HG03108 (cell line): ENCODE data around the gene GRM8.

Experiments
- ATAC-seq: cut with Tn5 transposase; IDR thresholded peaks from one replicate; pipeline ENCODE4 v1.9.1; 2021; ENCODE audit warnings: moderate library complexity; ENCODE audit not compliant: unreplicated experiment

GRM8 gene

DNA sequence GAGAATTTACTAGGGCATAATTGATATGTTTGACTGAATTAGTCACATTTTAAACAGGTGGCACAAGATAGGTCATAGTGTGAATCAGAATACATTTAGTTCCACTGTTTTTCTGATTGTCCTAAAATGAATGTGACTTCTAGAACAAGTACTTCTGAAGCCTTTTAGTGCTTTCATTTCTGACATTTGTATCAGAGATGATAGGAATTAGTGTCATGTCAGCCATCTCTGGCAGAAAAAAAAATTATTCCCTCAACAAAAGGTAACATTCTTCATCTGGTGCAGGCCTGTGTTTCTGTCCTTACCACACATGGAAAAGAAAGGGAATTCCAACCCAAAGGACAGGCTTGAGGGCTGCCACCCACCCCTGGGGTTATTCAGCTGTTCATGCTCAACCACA lies 21.3 kb downstream of the GRM8 start:
- no peak for ATAC-seq

DNA sequence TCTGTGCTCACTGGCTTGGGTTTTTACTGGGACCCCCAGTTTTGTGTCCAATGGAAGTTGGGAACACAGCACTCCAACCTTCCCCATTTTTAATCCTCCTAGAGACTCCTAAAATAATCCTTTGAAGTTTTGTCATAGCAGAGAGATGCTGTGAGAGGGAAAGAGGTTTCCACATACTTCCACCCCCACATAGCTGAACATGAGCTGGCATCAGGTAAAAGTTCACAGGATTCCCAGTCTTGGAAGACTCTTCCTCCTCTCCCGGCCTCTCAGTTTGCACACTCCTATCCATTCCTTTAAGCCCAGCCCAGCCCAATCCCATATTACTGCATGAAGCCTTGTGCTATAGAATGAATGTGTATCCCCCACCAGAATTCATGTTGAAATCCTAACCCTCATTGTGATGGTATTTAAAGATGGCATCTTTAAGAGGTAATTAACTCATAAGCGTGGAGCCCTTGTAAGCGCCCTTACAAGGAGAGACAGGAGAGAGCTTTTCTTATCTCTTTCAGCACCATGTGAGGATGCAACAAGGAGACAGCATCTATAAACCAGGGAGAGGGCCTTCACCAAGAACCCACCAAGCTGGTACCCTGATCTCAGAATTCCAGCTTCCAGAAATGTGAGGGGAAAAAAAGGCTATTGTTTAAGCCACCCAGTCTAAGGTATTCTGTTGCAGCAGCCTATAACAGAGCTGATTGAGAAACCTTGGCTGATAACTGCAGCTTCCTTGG lies 22.4 kb downstream of the GRM8 start:
- no peak for ATAC-seq

DNA sequence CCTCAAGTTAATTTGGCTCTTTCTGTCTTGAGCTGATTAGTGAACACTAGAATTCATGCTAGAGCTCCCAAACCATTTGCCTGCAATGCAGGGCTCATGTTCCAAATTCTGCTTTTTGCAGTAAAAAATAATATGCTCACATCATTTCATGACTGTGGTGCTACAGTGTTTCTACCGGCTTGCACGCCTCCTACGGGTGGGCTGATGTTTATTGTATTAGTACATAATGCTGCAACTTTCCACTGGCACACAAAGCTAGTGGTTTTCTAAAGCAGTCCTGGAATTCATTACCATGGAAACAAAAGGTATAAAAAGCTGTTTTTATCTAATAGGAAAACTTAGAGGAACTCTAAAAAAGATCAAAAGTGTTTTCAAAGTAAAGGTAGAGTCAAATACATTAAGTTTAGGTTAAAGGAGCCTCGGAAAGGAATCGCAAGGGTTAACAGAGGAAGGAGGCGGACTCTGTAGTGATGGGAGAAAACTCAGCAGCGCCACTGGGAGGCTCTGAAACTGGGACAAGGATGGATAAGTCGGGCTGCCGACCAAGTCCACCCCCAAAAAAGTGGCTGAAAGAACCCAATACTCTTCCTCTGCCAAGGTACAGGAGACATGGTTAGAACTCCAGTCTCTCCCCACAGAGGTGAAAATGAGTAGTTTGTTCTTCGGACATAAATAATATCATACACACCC lies 25.9 kb downstream of the GRM8 start:
- no peak for ATAC-seq

DNA sequence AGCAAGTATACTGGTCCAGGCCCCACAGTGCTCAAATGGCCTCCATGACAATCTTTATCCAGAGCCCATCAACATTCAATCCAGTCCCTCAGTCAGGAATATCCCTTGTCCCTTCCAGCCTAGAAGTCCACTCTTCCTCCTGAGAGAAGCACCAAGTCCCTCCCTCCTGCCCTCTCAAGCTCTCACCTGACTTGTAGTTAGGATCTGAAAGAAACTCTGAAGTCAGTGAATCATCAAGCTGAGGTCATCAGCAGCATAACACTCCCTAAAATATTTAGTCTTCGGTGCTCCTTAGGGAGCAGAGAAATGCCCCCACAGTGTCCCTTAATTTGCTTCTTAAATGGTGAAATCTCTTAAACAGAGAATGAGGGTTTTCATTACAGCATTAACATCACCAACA lies 31.0 kb downstream of the GRM8 start:
- no peak for ATAC-seq

DNA sequence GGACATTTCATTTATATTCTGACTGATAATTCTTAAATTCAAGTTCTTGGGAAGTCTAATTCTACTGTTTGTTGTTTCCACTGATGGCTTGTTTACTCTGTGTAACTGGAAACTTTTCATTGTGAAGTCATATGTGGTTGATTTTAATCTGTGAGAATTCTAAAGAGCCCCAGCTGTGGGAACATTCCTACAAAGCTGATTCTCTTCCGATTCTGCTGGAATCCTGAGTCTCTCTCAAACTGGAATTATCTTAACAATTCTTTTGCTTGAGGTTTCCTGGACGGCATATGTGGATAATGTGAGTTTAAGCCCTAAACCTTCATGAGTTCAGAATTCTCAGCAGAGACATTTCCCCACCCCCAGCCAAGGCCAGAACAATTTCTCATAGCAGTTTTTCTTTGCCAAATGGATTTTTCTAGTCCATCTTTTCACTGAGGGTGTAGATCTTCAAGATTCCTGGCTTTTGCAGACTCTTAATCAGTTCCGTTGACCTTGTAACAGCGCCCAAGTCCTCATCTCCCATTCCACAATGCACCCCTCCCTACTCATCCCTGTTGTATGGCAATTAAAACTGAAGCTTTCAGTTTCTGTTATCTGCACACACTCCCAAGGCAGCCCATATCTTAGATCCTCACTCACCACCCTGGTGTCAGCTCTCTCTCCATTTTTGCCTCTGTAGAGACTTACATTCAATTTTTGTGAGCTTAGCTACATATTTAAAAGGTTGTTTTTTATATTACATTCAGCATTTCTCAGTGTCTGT lies 37.6 kb downstream of the GRM8 start:
- ATAC-seq = no peak

DNA sequence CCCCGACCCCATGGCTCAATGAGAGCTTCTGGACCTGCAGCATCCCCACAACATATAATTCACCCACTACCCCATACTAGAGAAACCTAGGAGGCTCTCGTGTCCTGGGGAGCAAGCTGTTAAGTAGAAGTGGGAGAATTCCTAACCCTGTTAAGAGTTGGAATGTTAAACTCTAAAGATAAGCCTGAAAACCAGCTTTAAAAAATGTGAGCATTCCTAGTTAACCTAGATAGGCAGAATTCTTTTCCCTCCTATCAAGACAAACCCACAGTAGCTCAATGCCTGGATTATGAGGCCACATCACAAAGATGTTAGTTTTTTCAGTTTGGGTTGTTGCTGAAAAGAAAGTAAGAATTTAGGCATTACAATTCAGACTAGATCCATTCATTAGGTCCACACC lies 42.9 kb downstream of the GRM8 start:
- ATAC-seq = no peak

DNA sequence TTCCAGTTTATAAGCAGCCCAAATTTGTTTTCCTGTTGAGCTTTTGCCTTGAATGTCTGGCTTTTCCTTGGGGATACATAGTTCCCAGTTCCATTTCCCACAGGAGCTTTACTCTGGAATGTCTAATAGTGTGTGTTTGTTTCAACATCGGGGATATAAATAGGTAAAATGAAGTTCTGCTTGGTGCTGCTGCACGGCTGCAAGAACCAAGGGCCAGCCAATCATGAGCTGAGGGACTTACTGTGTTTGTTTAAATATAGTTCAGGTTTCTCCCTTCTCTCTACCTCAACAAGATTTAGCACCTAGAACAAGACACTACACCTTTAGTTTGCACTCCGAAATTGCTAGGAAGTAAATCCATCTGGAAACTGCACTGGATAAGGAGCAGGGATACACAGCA lies 43.9 kb downstream of the GRM8 start:
- ATAC-seq = no peak

DNA sequence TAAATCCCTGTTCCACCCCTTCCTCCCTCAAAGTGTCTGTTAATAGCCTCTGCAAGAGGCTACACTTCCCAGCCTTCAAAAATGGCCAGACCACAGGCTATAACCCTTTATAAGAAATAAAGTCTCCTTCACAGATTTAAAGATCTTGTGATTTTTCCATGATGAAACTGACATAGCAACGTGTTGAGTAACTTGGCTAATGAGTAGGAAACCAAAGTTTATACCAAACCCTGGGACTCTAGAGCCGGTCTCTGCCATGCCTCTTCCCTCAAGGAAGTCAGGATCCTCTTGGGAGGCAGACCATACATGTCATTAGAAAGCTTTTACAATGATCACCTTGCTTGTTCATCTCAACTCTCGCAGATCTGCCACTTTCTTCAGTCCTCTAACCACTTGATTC lies 44.4 kb downstream of the GRM8 start:
- no peak for ATAC-seq

DNA sequence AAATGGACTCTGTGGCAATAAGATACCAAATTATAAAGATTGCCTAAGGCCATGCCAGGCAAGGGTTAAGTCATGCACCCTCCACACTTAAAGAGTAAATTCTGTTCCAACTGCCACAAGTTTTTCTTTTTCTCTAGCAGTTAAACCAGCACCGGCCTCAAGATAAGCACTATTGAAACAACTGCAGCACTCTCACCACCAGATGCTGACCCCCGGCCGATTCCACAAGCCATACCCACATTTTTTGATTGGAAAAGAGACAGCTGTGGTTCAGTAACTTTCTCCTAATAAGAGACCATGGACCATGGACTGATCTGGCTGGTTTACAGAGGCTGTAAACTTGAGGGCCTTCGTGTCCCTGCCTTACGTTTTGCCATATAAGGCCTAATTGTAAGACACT lies 44.9 kb downstream of the GRM8 start:
- ATAC-seq = no peak

DNA sequence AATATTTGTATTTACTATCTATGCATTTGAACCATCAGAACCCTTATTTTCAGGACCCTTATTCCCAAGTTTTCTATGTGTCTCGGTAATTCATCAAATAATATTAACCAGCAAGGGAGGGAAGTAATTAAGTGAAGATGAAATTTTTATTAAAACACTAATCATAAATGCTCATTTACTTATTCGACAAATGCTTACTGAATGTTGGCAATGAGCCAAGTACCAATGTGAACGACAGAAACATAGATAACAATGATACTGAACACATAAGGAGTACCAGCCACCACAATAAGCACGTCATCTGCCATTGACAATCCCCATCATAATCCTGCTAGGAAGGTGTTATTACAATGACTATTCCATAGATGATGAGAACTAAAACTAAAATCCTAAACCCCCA lies 45.5 kb downstream of the GRM8 start:
- no peak for ATAC-seq

DNA sequence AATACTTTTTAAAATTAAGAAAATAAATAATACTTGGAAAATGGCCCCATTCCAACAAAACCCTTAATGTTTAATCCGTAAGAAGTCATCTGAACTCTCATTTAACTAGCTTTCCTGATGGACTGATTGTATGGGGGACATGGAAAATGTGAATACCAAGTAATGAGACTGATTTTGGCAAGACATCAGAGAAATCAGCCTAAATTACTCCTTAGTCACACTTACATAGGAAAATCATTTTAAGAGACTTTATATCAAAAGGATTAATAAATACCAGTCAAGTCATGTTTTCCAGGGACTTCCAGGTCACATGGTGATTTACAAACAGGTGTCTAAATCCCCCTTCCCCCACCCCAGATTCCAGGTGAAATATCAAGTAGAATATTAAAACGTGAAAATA lies 58.2 kb downstream of the GRM8 start:
- ATAC-seq = no peak

DNA sequence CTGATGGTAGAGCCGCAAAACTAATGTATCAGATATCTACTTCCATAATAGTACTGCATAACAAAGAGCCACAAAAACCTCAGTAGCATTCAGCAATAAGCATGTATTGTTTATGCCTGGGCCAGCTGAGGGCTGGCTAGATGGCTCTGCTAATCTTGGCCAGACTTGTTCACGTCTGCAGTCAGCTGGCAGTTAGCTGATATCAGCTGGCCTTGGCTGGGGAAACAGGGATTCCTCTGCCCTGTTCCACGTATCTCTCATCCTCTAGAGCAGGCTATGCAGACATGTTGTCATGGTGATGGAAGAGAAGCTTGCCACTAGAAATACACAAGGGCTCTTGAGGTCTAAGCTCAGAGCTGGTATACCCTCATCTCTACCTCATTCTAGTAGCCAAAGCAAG lies 62.9 kb downstream of the GRM8 start:
- no peak for ATAC-seq

DNA sequence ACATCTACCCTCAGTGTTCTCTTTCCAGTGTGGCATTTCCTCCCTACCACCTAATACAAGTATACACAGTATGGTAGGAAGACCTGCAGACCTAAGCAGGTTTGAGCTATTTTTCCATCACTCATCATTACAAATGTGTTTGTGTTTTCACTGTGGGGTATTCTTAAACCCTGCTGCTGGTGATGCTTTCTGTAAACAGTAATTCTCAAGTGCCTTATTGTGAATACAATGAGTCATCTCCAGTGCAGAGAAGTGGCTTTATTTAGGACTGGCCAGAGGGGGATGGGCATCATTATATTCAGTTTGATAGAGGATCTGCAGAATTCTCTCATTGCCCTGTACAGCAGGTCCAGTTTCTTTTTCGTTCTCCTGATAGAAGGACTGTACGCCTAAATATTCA lies 63.7 kb downstream of the GRM8 start:
- no peak for ATAC-seq

DNA sequence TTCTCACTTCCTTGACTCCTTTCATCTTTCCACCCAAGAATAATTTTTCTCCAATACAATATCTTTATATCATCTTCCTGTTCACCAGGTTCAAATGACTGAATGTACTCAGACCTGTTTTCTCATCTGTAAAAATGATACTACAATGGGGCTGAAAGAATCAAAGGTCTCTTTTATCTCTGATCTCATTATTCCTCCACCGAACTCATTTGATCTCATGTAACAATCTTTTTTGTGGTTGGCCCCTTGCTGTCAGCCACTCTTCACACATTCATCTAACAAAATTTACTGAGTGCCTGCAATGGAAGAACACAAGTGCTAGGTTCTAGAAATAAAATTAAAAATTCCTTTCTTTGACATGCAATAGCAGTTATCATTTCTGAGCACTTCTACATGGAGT lies 65.0 kb downstream of the GRM8 start:
- ATAC-seq = no peak

DNA sequence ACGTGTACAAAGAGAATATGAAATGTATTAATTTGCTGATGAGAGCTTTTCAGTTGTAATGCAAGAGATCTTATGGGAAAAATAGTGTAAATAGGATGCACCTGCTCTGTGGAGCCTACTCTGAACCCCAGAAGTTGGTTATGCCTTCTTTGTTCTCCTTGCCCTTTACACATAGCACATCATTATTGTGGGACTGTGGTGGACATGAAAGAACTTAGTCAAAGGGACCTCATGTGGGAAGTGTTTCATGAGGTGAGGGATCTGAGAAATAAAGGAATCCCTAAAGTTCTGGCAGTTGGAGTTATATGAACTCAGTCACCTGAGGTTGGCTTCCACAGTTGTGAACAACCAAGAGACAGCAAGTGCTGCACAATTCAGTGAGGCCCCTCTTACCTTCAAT lies 66.1 kb downstream of the GRM8 start:
- ATAC-seq = no peak

DNA sequence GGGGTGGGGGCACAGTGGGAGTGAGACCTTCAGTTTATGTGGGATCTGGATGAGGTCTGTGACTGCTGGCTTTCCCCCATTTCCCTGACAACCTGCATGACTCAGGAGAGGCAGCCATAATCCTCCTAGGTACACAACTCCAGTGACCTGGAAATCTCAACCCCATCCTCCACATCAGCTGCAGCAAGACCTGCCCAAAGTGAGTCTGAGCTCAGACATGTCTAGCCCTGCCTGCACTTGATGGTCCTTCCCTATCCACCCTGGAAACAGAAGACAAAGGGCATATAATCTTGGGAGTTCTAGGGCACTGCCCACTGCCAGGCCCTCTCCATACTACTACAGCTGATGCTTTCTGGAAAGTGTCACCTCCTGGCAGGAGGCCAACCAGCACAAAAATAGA lies 75.6 kb downstream of the GRM8 start:
- no peak for ATAC-seq

DNA sequence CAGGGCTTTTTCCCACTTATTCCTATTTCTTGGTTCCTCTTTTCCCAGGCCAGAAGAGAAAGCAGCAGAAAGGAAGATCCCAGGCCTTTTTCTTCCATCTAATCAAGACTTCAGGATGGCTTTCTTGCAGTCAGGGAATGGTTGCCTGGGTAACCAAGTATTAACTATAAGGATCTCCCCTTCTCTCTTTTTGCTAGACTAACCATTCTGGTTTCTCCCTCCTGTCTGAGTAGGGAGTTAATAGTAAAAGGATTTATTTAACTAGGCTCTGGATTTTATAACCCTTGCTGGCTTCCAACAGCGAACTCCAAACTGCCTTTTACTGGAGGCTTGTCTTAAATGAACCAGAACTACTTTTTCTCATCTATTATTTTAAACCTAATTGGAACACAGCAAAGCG lies 90.4 kb downstream of the GRM8 start:
- no peak for ATAC-seq

DNA sequence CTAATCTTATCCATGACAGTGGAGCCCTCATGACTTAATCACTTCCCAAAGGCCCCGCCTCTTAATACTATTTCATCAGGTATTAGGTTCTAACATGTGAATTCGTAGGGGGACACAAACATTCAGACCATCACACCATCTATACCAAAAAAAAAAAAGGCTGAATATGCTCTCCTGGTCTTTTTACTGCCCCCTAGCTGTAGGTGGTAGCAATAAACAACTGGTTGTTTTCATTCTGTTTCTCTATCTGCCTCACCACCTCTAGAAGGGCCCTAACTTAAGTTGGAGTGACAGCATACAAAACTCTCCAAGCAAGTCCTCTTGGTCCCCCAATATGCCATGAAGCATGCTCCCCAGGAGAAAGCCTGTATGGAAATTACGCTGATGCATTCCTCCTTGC lies 94.1 kb downstream of the GRM8 start:
- ATAC-seq = peak; percentile 54

DNA sequence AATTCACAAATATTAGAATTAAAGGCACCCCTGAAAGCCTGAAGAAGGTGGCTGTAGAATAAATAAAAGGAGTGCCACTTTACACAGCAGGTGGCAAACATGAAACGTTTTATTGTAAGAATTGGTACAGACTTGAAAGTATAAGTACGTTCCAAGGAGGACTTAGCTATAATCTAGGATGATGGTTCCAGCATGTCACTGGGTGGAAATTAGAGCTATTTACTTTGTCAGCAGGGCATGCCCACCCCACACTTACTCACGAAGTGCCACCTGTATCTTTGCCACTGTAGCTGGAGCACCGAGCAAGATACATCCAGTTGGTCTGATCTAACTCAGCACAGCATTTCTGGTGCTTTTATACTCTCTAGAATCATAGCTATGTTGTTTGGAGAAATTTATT lies 97.8 kb downstream of the GRM8 start:
- no peak for ATAC-seq

DNA sequence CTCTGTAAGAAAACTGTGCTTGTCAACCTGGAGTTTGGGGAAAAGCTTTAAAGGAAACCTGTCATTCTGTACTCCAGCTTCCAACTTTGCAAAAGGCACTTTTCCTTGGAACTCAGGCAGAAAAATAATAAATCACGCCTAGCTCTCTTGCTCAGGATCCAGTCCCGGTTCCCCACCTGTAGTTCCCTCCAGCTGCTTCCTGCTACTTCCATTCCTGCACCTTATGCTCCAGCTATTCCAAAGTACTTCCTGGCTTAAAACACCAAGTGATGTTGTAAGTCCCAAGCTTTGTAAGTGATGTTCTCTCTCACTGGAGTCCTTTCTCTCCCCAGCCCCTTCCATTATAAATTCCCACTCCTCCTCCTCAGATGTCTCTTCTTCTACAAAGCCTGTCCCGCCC lies 98.6 kb downstream of the GRM8 start:
- ATAC-seq = no peak

DNA sequence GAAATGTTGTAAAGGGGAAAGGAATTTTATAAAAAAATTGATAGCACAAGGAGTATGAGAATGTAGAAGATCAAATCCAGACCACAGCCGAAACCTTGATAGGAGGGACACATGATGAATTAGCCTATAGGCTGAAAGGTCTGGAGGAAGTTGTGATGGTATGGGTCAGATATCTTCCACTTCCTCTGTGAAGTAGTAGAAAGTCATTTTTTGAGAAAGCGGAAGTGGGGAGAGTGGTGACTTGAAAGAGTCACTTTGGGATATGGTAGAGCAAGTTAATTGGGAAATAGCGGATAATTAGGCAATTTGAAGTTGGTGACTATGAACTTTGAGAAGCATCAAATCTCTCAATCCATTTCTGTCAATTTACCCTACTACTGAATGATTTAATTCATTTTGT lies 99.4 kb downstream of the GRM8 start:
- ATAC-seq = no peak

DNA sequence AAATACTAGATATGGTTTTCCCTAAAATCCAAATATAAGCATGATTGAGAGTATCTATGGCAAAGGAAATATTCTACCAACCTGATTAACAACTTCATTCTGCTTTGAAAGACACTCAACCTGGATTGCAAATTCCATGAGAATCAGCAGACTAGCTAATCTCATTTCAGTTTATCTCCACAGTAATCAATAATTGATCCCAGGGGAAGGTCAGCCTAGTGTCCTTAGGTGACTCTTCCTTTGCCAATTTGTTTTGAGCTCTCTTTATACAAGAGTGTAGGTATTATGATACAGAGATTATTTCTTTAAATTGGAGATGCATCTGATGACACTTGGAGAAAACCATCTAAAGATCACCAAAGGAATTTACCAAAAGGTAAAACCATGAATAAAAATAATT lies 100.3 kb downstream of the GRM8 start:
- no peak for ATAC-seq
